ENCODE results near the gene PHF20. TPM values are rescaled to one million over a fixed set of nuclear protein-coding genes. Genes with fewer than 3 reads are reported as not detected.
A peak's percentile ranks its signal among the peaks of the same experiment; 100 is the strongest.
"Not testable (repeated sequence)": the region's sequence is repeated elsewhere in the genome, so short reads cannot be mapped to it uniquely, and the experiment has no call there.

PHF20 gene
- total RNA-seq, 1 donor from 2014 or later = 26.6 TPM

DNA sequence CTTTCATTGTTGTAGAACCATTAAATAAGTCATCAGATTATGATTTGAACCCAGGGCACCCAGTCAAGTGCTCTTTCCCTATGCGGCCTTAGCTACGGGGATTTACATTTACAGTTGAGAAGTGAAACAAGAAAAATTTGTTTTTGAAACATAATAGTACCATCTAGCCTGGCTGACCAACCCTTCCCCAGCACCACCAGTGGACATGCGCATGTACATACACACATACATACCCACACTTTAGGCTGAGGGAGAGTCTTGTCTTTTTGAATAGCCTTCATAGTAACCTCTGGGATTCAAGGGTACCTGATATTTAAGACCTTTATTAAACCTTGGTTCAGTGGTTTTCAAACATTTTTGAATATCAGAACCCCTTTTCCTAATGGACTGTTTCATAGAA, 148.7 kb downstream of the PHF20 start:
- Histone ChIP-seq H3K9ac (ENCODE audit: low read depth in 1 of 3, low read length in 3 of 3) (no peak overlapping the region), H3K4me1 (ENCODE audit: control insufficient read depth in 3 of 3, insufficient read depth in 3 of 3, low read length in 3 of 3) (no peaks in the 10 kb centered on the region), H3K36me3 (ENCODE audit: control insufficient read depth in 3 of 3, insufficient read depth in 3 of 3, low read length in 3 of 3) (peaks cover 19 to 28% (median 21%) of the 10 kb centered on the region in 3 donors), H3K27ac (ENCODE audit: low read depth, low read length) (no peak overlapping the region), H3K9me3 (ENCODE audit: control insufficient read depth in 3 of 3, low read length in 3 of 3) (no peaks in the 10 kb centered on the region), H3K27me3 (ENCODE audit: control insufficient read depth in 3 of 3, insufficient read depth in 3 of 3, low read length in 3 of 3) (no peaks in the 10 kb centered on the region), H3K4me3 (ENCODE audit: low read length in 3 of 3) (no peak overlapping the region)

DNA sequence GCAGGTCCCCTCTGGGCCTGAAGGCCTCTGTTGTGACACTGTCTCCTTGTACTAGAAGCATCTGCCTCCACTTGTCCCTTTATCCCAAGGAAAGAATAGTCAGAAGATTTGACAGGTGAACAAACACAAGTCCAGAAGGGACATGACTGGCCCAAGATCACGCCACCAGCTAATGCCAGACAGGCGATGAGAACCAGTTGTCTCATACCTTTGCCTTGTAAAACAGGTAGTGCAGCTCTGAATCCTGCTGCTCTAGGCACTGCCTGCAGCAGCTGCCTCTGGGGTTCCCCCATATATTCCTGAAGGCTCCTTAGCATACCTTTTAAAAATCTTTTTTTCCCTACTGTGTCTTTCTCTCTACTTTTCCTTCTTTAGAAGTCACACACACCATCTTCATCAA, 157.5 kb downstream of the PHF20 start:
- no peaks in the 10 kb centered on the region for H3K27me3 ChIP-seq (ENCODE audit: control insufficient read depth in 3 of 3, insufficient read depth in 3 of 3, low read length in 3 of 3)
- no peaks in the 10 kb centered on the region for H3K9me3 ChIP-seq (ENCODE audit: control insufficient read depth in 3 of 3, low read length in 3 of 3)
- H3K4me3 ChIP-seq (ENCODE audit: low read length in 3 of 3) = no peak overlapping the region
- H3K9ac ChIP-seq (ENCODE audit: low read depth in 1 of 3, low read length in 3 of 3) = no peak overlapping the region
- no peaks in the 10 kb centered on the region for H3K4me1 ChIP-seq (ENCODE audit: control insufficient read depth in 3 of 3, insufficient read depth in 3 of 3, low read length in 3 of 3)
- H3K36me3 ChIP-seq (ENCODE audit: control insufficient read depth in 3 of 3, insufficient read depth in 3 of 3, low read length in 3 of 3) = peaks cover 15 to 34% (median 33%) of the 10 kb centered on the region in 3 donors
- no peak overlapping the region for H3K27ac ChIP-seq (ENCODE audit: low read depth, low read length)

DNA sequence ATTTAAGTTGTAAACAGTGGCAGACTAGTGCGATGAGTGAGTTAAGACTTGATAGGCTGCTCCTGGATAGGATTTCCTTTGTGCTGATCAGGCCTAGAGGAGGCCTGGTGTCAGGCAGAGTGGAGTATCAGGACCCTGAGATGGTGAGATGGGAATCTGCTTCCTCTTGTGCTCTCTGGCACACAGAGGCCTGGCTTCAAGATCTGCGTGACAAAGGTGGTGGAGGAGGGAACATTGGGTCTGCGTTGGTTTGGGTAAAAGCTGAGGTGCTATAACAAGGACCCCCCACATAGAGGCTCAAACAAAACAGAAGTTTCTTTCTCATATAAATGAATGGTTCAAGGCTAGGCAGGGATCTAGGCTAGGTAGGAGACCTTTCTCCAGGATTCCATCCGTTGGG, 162.2 kb downstream of the PHF20 start:
- no peak overlapping the region for H3K4me3 ChIP-seq (ENCODE audit: low read length in 3 of 3)
- H3K9me3 ChIP-seq (ENCODE audit: control insufficient read depth in 3 of 3, low read length in 3 of 3) = no peaks in the 10 kb centered on the region
- H3K36me3 ChIP-seq (ENCODE audit: control insufficient read depth in 3 of 3, insufficient read depth in 3 of 3, low read length in 3 of 3) = peaks cover 14 to 35% (median 25%) of the 10 kb centered on the region in 3 donors

DNA sequence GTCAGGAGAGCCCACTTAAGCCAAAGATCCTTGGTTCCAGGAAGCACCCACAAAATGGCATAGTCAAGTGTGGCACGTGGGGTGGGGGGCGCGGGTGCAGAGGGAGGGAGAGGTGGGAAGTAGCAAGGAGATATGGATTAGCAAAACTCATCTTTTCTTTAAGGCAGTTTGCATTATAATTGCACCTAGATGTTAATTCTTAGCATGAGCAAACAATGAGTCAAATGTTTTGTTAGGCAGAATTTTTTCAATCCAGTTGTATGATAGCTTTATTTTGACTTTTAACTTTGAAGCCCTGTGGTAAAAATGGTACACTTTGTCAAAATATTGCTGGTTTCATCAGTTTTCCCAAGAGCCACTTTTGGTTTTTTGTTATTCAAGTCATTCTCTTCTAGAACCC, 167.4 kb downstream of the PHF20 start:
- Histone ChIP-seq H3K9ac (ENCODE audit: low read depth in 1 of 3, low read length in 3 of 3) (no peak overlapping the region), H3K4me3 (ENCODE audit: low read length in 3 of 3) (no peak overlapping the region), H3K27me3 (ENCODE audit: control insufficient read depth in 3 of 3, insufficient read depth in 3 of 3, low read length in 3 of 3) (no peaks in the 10 kb centered on the region), H3K27ac (ENCODE audit: low read depth, low read length) (no peak overlapping the region), H3K9me3 (ENCODE audit: control insufficient read depth in 3 of 3, low read length in 3 of 3) (no peaks in the 10 kb centered on the region), H3K4me1 (ENCODE audit: control insufficient read depth in 3 of 3, insufficient read depth in 3 of 3, low read length in 3 of 3) (no peaks in the 10 kb centered on the region), H3K36me3 (ENCODE audit: control insufficient read depth in 3 of 3, insufficient read depth in 3 of 3, low read length in 3 of 3) (peaks cover 28 to 52% (median 28%) of the 10 kb centered on the region in 3 donors)

More for the DNA sequence above, 162.2 kb downstream of the PHF20 start:
- no peaks in the 10 kb centered on the region for H3K27me3 ChIP-seq (ENCODE audit: control insufficient read depth in 3 of 3, insufficient read depth in 3 of 3, low read length in 3 of 3)
- no peak overlapping the region for H3K27ac ChIP-seq (ENCODE audit: low read depth, low read length)
- H3K9ac ChIP-seq (ENCODE audit: low read depth in 1 of 3, low read length in 3 of 3) = peak overlapping the region in 1 of 3 donors; percentile 29
- H3K4me1 ChIP-seq (ENCODE audit: control insufficient read depth in 3 of 3, insufficient read depth in 3 of 3, low read length in 3 of 3) = no peaks in the 10 kb centered on the region

- no peaks in the 10 kb centered on the region for H3K27me3 ChIP-seq (ENCODE audit: control insufficient read depth in 3 of 3, insufficient read depth in 3 of 3, low read length in 3 of 3)
- H3K9me3 ChIP-seq (ENCODE audit: control insufficient read depth in 3 of 3, low read length in 3 of 3) = no peaks in the 10 kb centered on the region
- no peaks in the 10 kb centered on the region for H3K4me1 ChIP-seq (ENCODE audit: control insufficient read depth in 3 of 3, insufficient read depth in 3 of 3, low read length in 3 of 3)
- H3K36me3 ChIP-seq (ENCODE audit: control insufficient read depth in 3 of 3, insufficient read depth in 3 of 3, low read length in 3 of 3) = peaks cover 32 to 54% (median 36%) of the 10 kb centered on the region in 3 donors
- no peak overlapping the region for H3K9ac ChIP-seq (ENCODE audit: low read depth in 1 of 3, low read length in 3 of 3)
- no peak overlapping the region for H3K4me3 ChIP-seq (ENCODE audit: low read length in 3 of 3)
- H3K27ac ChIP-seq (ENCODE audit: low read depth, low read length) = no peak overlapping the region
Measured at GRCh38 chr20:35941620-35942019, 169.8 kb downstream of the PHF20 start.

DNA sequence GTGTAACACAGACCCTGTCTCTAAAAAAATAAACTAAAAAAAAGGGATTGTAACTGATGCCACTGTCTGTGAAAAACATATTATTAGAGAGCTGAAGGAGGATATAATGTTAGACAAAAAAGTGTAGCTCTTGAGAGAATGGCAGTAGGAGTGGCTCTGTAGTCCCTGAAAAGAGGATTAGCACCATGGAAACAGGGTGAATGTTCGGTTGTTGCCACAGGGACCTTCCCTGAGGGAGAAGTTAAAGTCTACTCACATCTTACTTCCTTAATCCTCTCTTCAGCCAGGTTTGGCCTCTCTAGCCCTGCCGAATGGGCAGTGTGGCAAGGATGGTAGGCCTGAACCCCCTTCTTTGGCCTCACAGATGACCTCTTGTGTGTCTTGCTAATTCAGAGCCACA, 170.4 kb downstream of the PHF20 start:
- H3K9ac ChIP-seq (ENCODE audit: low read depth in 1 of 3, low read length in 3 of 3) = no peak overlapping the region
- peaks cover 0 to under 1% (median 0%) of the 10 kb centered on the region in 3 donors for H3K4me1 ChIP-seq (ENCODE audit: control insufficient read depth in 3 of 3, insufficient read depth in 3 of 3, low read length in 3 of 3)
- H3K27me3 ChIP-seq (ENCODE audit: control insufficient read depth in 3 of 3, insufficient read depth in 3 of 3, low read length in 3 of 3) = no peaks in the 10 kb centered on the region
- no peaks in the 10 kb centered on the region for H3K9me3 ChIP-seq (ENCODE audit: control insufficient read depth in 3 of 3, low read length in 3 of 3)
- H3K4me3 ChIP-seq (ENCODE audit: low read length in 3 of 3) = no peak overlapping the region
- peaks cover 34 to 52% (median 39%) of the 10 kb centered on the region in 3 donors for H3K36me3 ChIP-seq (ENCODE audit: control insufficient read depth in 3 of 3, insufficient read depth in 3 of 3, low read length in 3 of 3)
- H3K27ac ChIP-seq (ENCODE audit: low read depth, low read length) = no peak overlapping the region

DNA sequence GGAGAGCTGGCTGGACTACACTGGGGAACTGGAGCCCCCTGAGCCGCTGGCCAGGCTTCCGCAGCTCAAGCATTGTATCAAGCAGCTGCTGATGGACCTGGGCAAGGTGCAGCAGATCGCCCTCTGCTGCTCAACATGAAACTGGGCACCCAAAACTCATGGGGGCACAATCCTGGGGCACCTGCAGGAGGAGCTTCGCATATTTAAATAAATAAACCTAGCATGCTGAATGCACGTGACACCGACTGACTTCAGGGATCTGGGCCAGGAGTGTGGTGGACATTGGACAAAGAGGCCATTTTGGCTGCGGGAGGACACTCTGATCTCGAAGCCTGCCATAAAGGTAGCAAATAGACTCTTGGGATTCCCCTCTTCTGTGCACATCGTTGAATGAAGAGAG, 175.7 kb downstream of the PHF20 start:
- Histone ChIP-seq H3K9ac (ENCODE audit: low read depth in 1 of 3, low read length in 3 of 3) (no peak overlapping the region), H3K27ac (ENCODE audit: low read depth, low read length) (no peak overlapping the region), H3K4me3 (ENCODE audit: low read length in 3 of 3) (no peak overlapping the region), H3K9me3 (ENCODE audit: control insufficient read depth in 3 of 3, low read length in 3 of 3) (no peaks in the 10 kb centered on the region), H3K36me3 (ENCODE audit: control insufficient read depth in 3 of 3, insufficient read depth in 3 of 3, low read length in 3 of 3) (peaks cover 12 to 22% (median 20%) of the 10 kb centered on the region in 3 donors), H3K27me3 (ENCODE audit: control insufficient read depth in 3 of 3, insufficient read depth in 3 of 3, low read length in 3 of 3) (no peaks in the 10 kb centered on the region), H3K4me1 (ENCODE audit: control insufficient read depth in 3 of 3, insufficient read depth in 3 of 3, low read length in 3 of 3) (peaks cover 3 to 12% (median 9%) of the 10 kb centered on the region in 3 donors)

DNA sequence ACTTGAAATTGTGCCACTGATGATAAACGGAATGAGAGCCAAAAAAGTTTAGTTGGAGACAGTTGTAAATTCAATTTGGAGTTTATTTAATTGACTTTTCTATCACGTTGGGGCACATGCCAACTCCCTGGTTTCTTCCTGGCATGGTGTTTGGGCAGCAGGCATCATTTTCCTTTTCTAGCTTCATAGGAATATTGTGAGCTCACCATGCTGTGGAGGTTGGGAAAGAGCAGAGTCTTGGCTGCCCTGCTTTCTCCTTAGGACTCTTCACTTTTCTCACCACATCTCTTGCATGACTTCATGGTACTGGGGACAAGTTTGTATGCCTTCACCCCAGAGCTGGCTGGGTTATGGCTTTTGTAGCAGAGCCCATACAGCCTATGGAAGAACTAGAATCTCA, 176.1 kb downstream of the PHF20 start:
- Histone ChIP-seq H3K27ac (ENCODE audit: low read depth, low read length) (no peak overlapping the region), H3K36me3 (ENCODE audit: control insufficient read depth in 3 of 3, insufficient read depth in 3 of 3, low read length in 3 of 3) (peaks cover 12 to 22% (median 19%) of the 10 kb centered on the region in 3 donors), H3K27me3 (ENCODE audit: control insufficient read depth in 3 of 3, insufficient read depth in 3 of 3, low read length in 3 of 3) (no peaks in the 10 kb centered on the region), H3K4me1 (ENCODE audit: control insufficient read depth in 3 of 3, insufficient read depth in 3 of 3, low read length in 3 of 3) (peaks cover 7 to 16% (median 14%) of the 10 kb centered on the region in 3 donors), H3K9me3 (ENCODE audit: control insufficient read depth in 3 of 3, low read length in 3 of 3) (no peaks in the 10 kb centered on the region), H3K4me3 (ENCODE audit: low read length in 3 of 3) (no peak overlapping the region), H3K9ac (ENCODE audit: low read depth in 1 of 3, low read length in 3 of 3) (no peak overlapping the region)

DNA sequence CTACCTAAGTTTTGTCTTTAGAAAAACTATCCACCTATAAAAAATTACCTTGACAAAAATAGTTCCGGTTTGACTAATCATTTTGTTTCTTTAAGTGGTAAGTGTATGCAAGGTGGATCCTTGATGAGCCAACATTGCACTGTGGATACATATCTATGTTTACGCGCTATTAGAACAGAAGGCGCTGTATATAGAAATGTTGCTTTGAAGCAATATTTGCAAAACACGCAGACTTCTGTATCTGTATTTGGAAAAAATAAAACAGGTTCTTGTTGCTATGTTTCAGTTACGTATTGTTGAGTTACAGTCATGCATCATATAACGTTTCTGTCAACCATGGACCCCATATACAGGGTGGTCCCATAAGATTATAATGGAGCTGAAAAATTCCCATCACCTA, 178.3 kb downstream of the PHF20 start:
- Histone ChIP-seq H3K36me3 (ENCODE audit: control insufficient read depth in 3 of 3, insufficient read depth in 3 of 3, low read length in 3 of 3) (peaks cover 7 to 18% (median 15%) of the 10 kb centered on the region in 3 donors), H3K27me3 (ENCODE audit: control insufficient read depth in 3 of 3, insufficient read depth in 3 of 3, low read length in 3 of 3) (no peaks in the 10 kb centered on the region), H3K9me3 (ENCODE audit: control insufficient read depth in 3 of 3, low read length in 3 of 3) (no peaks in the 10 kb centered on the region), H3K4me3 (ENCODE audit: low read length in 3 of 3) (no peak overlapping the region), H3K9ac (ENCODE audit: low read depth in 1 of 3, low read length in 3 of 3) (no peak overlapping the region), H3K27ac (ENCODE audit: low read depth, low read length) (no peak overlapping the region), H3K4me1 (ENCODE audit: control insufficient read depth in 3 of 3, insufficient read depth in 3 of 3, low read length in 3 of 3) (peaks cover 16 to 25% (median 20%) of the 10 kb centered on the region in 3 donors)

DNA sequence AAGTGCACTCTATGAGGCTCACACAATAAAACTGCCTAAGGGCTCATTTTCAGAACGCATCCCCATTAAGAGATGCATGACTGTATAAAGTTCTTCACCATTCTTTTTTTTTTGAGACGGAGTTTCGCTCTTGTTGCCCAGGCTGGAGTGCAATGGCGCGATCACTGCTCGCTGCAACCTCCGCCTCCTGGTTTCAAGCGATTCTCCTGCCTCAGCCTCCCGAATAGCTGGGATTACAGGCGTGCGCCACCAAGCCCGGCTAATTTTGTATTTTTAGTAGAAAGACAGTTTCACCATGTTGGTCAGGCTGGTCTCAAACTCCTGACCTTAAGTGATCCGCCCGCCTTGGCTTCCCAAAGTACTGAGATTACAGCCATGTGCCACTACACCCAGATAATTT, 180.3 kb downstream of the PHF20 start:
- peak overlapping the region; percentile 96 for H3K27ac ChIP-seq (ENCODE audit: low read depth, low read length)
- H3K36me3 ChIP-seq (ENCODE audit: control insufficient read depth in 3 of 3, insufficient read depth in 3 of 3, low read length in 3 of 3) = peaks cover 4 to 11% (median 10%) of the 10 kb centered on the region in 3 donors
- H3K4me1 ChIP-seq (ENCODE audit: control insufficient read depth in 3 of 3, insufficient read depth in 3 of 3, low read length in 3 of 3) = peaks cover 20 to 25% (median 21%) of the 10 kb centered on the region in 3 donors
- not testable (repeated sequence) for H3K27me3 ChIP-seq (ENCODE audit: control insufficient read depth in 3 of 3, insufficient read depth in 3 of 3, low read length in 3 of 3); H3K9me3 ChIP-seq (ENCODE audit: control insufficient read depth in 3 of 3, low read length in 3 of 3)
- H3K4me3 ChIP-seq (ENCODE audit: low read length in 3 of 3) = peak overlapping the region in 1 of 3 donors; percentile 98
- peak overlapping the region in 1 of 3 donors; percentile 99 for H3K9ac ChIP-seq (ENCODE audit: low read depth in 1 of 3, low read length in 3 of 3)

All from skeletal muscle tissue (tissue), 4 donors.